Activated T-helper 2 cell treated with anti-CD3 and anti-CD28 coated beads, Interferon-gamma antibody, Interleukin-2, Interleukin-4, amounts not matched to agents 10 μg/mL and 5 μg/mL and 100 μg/mL, durations not matched to agents 14 hours and 24 hours and 36 hours (primary cell): ENCODE measurements around the gene RABGGTB. TPM values are rescaled to one million over a fixed set of nuclear protein-coding genes. Genes with fewer than 3 reads are reported as not detected.
"Not testable (repeated sequence)": the region's sequence is repeated elsewhere in the genome, so short reads cannot be mapped to it uniquely, and the experiment has no call there.

ENCODE experiments used
- DNase-seq: peaks from one replicate; pipeline ENCODE4 v3.0.0; 2021; ENCODE audit warnings: low spot score
- H3K27ac Mint-ChIP-seq: one replicate; pipeline ENCODE4 v1.8.0; 2021; ENCODE audit warnings: mixed read lengths
- H3K27me3 Mint-ChIP-seq: one replicate; pipeline ENCODE4 v1.8.0; 2021; ENCODE audit warnings: low read depth, mixed read lengths
- H3K36me3 Mint-ChIP-seq: one replicate; pipeline ENCODE4 v1.8.0; 2021; ENCODE audit warnings: low read depth, mixed read lengths
- H3K4me1 Mint-ChIP-seq: one replicate; pipeline ENCODE4 v1.8.0; 2021; ENCODE audit warnings: low read depth, mixed read lengths
- H3K4me3 Mint-ChIP-seq: one replicate; pipeline ENCODE4 v1.8.0; 2021; ENCODE audit warnings: low read depth, mild to moderate bottlenecking, moderate library complexity, mixed read lengths
- H3K9me3 Mint-ChIP-seq: one replicate; pipeline ENCODE4 v1.8.0; 2021; ENCODE audit warnings: mixed read lengths
- intact Hi-C: fragments of 100-400 bp; cut with micrococcal nuclease; formaldehyde crosslinking; loops from one replicate; pipeline ENCODE4 v1.15.1; 2023
- total RNA-seq: library from RNA; stranded (reverse); gene quantifications from 2 replicates; pipeline ENCODE4 v1.2.3, GENCODE V29; 2022

Gene RABGGTB
- total RNA-seq = 219 and 230 TPM in 2 replicates

DNA sequence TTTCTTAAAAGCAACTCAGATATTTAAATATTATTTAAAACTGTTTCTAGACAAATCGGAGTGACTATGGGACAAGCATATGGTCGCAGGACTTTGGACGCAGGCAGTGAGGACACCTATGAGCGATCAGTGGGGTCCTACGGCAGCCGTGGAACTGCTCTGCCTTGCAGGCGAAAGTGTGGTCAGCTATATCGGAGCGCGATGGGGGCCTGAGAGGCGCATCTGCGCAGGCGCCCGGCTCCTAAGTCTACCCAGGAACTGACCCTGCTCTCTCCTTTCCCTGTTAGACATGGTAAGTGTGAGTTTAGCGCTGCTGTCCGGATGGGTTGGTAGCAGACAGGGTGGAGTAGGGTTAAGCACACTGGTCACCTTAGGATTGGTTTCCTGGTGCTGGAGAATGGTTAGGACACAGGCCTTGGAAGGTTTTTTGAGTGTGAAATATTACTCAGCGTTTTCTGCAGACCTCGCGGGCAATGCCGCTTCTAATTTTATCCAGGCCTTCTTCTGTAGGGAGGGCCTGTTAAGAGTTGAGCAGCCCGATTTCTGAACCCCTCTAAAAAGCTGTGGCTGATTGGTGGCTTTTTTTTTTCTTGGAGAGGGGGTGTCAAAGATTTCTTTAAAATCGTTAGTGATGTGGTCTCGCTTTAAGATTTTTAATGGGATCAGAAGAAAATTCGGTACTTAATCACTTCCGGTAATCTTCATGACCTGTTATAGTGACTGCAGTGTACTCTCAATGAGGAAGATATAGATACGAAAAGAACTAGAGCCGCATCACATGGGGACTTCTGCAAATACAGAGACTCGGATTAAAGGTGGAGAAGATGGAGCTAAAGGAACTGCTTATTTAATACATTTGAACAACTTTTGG lies at the start of gene RABGGTB:
Gene RABGGTB (plus strand): TSS at position 274 of the 871 bp plus-strand sequence. CDS start 16 bp downstream, at position 290.
- peak; percentile 93 for DNase-seq
- H3K27ac Mint-ChIP-seq = peak within 1 kb of the TSS; percentile 97
- intact Hi-C loops = loop anchor here (1.0 to 5.0 kb wide), 5 partner anchors 10 to 1897 kb away; partner anchors contain the start of genes ACADM, CRYZ, MSH4 and TYW3
- H3K9me3 Mint-ChIP-seq = no peaks in the 10 kb centered on the region
- peaks cover 52% of the 10 kb centered on the region for H3K36me3 Mint-ChIP-seq
- H3K27me3 Mint-ChIP-seq = peaks cover 4% of the 10 kb centered on the region
- H3K4me1 Mint-ChIP-seq = peaks cover 37% of the 10 kb centered on the region
- H3K4me3 Mint-ChIP-seq = peak within 1 kb of the TSS; percentile 100

DNA sequence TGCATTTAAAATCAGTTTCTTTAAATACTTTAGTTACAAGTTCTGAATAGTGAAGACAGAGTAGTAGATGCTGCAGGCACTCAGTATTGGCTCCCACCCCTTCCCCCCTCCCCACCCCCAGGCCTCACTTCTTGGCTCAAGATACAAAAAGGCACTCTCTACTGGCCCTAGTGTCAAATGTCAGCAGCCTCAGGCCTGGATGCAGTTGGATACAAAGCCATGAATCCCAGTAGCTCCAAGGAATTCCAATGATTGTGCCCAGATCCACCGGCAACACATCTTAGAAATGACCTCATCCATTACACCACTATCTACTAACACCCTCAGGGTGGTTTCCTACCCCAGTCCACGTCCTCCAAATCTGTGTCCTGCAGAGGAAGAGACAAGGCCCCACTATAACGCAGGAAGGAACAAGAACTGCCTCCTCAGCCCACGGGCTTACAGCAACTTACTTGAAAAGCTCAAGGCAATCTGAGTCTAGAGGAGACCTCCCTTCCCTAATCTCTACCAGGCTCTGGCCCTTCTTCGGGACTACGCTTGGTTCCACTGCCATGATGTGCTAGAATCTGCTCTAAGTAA lies 43.9 kb upstream of the RABGGTB start:
- no peaks in the 10 kb centered on the region for H3K27me3 Mint-ChIP-seq
- DNase-seq = no peak
- no peak overlapping the region for H3K27ac Mint-ChIP-seq
- H3K36me3 Mint-ChIP-seq = peaks cover 34% of the 10 kb centered on the region
- intact Hi-C loops = no loop called here
- H3K4me1 Mint-ChIP-seq = peaks cover 3% of the 10 kb centered on the region
- H3K4me3 Mint-ChIP-seq = no peak overlapping the region
- no peaks in the 10 kb centered on the region for H3K9me3 Mint-ChIP-seq

DNA sequence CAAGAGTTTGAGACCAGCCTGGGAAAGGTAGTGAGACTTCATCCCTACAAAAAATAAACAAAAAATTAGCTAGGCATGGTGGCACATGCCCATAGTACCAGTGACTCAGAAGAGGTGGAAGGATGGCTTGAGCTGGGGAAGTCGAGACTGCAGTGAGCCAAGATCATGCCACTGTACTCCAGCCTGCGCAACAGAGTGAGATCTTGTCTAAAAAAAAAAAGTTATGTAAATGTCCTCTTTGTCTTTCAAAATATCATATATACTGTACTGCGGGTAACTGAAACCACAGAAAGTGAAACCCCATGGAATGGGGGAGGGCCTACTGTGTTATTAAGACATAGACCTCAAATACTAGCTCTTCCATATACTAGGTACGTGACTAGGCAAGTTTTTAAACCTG lies 40.8 kb upstream of the RABGGTB start:
- H3K36me3 Mint-ChIP-seq = peaks cover 28% of the 10 kb centered on the region
- DNase-seq = no peak
- H3K27me3 Mint-ChIP-seq = no peaks in the 10 kb centered on the region
- H3K27ac Mint-ChIP-seq = no peak overlapping the region
- peaks cover 3% of the 10 kb centered on the region for H3K4me1 Mint-ChIP-seq
- intact Hi-C loops = no loop called here
- no peak overlapping the region for H3K4me3 Mint-ChIP-seq
- no peaks in the 10 kb centered on the region for H3K9me3 Mint-ChIP-seq

DNA sequence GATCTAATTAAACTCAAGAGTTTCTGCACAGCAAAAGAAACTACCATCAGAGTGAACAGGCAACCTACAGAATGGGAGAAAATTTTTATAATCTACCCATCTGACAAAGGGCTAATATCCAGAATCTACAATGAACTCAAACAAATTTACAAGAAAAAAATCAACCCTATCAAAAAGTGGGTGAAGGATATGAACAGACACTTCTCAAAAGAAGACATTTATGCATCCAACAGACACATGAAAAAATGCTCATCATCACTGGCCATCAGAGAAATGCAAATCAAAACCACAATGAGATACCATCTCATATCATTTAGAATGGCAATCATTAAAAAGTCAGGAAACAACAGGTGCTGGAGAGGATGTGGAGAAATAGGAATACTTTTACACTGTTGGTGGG lies 28.8 kb upstream of the RABGGTB start:
- H3K36me3 Mint-ChIP-seq = peaks cover 78% of the 10 kb centered on the region
- H3K27ac Mint-ChIP-seq, H3K27me3 Mint-ChIP-seq, H3K4me1 Mint-ChIP-seq, DNase-seq, H3K4me3 Mint-ChIP-seq, intact Hi-C loops: not testable (repeated sequence)
- peaks cover 24% of the 10 kb centered on the region for H3K9me3 Mint-ChIP-seq

DNA sequence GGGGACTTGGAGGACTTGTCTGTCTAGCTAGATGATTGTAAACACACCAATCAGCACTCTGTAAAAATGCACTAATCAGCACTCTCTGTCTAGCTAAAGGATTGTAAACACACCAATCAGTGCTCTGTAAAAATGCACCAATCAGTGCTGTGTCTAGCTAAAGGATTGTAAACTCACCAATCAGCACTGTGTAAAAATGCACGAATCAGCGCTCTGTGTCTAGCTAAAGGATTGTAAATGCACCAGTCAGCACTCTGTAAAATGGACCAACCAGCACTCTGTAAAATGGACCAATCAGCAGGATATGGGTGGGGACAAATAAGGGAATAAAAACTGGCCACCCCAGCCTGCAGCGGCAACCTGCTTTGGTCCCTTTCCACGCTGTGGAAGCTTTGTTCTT lies 27.5 kb upstream of the RABGGTB start:
- peaks cover 66% of the 10 kb centered on the region for H3K36me3 Mint-ChIP-seq

DNA sequence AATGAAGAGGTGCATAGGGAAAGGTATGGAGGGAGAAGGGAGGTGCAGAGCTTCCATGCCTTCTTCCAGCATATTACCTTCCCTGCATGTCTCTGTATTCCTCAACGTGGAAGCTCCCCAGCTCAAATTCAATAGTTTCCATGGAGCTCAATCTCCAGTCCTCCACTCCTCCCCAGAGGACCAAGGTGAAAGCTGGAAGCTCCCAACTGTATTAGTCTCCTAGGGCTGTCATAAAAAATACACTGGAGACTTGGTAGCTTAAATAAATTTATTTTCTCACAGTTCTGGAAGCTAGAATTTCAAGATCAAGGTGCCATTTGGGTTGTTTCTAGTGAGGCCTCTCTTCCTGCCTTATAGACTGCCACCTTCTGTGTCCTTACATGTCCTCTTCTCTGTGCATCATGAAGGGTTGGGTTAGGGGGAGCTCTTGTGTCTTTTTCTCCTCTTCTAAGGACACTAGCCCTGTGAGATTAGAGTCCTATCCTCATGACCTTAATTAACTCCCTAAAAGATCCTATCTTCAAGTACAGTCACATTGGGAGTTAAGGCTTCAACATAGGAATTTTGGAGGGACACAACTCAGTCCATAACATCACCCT lies 21.9 kb upstream of the RABGGTB start:
- no peak overlapping the region for H3K27ac Mint-ChIP-seq
- intact Hi-C loops = no loop called here
- H3K4me1 Mint-ChIP-seq = no peaks in the 10 kb centered on the region
- no peak overlapping the region for H3K4me3 Mint-ChIP-seq
- H3K9me3 Mint-ChIP-seq = no peaks in the 10 kb centered on the region
- H3K36me3 Mint-ChIP-seq = peaks cover 13% of the 10 kb centered on the region
- DNase-seq = no peak
- H3K27me3 Mint-ChIP-seq = no peaks in the 10 kb centered on the region

More for the DNA sequence above, 27.5 kb upstream of the RABGGTB start:
- H3K27me3 Mint-ChIP-seq, intact Hi-C loops, H3K4me1 Mint-ChIP-seq, H3K4me3 Mint-ChIP-seq, DNase-seq, H3K27ac Mint-ChIP-seq: not testable (repeated sequence)
- H3K9me3 Mint-ChIP-seq = peaks cover 24% of the 10 kb centered on the region

DNA sequence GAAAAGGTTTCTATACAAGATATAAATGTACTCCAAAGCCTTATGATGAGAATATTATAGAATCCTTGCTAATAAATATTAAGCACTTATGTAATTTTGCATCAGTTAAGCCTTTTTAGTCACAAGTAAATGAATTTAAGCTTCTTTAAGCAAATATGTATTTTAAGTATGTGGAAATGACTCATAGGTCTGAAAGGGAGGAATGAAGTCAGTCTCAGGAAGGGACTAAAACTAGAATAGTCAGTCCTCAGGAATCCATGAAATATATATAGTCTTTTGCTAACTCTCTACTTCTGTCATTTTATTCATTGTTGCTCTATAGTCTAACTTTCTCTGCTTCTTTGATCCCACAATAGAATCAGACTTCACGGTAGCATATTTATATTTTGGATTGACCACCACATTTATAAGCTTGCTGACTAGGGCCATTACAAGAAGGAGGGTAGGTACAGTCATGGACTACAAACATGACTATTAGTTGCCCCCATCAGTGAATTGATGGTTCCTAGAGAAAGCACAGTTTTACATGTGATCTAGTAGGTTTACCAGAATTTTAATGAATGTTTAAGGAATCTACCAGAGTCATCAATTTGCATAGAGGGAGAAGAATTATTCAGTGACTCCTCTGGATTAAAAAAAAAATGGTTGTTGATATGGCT lies 20.2 kb upstream of the RABGGTB start:
- no peak for DNase-seq
- Mint-ChIP-seq H3K4me1 (no peaks in the 10 kb centered on the region), H3K27ac (no peak overlapping the region)

DNA sequence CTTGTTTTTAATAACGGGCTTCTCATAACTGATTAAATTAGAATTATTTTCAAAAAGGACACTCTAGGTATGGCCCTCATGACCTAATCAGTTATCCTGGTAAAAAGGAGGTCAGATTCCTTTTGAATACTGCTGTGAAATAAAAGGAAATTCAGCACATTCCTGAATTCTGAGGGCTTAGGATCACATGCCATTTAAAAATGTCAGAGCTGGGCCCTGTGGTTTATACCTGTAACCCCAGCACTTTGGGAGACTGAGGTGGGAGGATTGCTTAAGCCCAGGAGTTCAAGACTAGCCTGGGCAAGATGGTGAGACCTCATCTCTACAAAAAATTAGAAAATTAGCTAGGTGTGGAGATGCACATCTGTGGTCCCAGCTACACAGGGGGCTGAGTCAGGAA lies 18.0 kb upstream of the RABGGTB start:
- no peak overlapping the region for H3K4me3 Mint-ChIP-seq
- H3K36me3 Mint-ChIP-seq = no peaks in the 10 kb centered on the region
- no peak overlapping the region for H3K27ac Mint-ChIP-seq
- intact Hi-C loops = no loop called here
- no peaks in the 10 kb centered on the region for H3K9me3 Mint-ChIP-seq
- no peaks in the 10 kb centered on the region for H3K4me1 Mint-ChIP-seq
- no peak for DNase-seq
- no peaks in the 10 kb centered on the region for H3K27me3 Mint-ChIP-seq

More for the DNA sequence above, 20.2 kb upstream of the RABGGTB start:
- no peaks in the 10 kb centered on the region for H3K27me3 Mint-ChIP-seq
- H3K4me3 Mint-ChIP-seq = no peak overlapping the region
- intact Hi-C loops = no loop called here
- H3K9me3 Mint-ChIP-seq = no peaks in the 10 kb centered on the region
- peaks cover 7% of the 10 kb centered on the region for H3K36me3 Mint-ChIP-seq

DNA sequence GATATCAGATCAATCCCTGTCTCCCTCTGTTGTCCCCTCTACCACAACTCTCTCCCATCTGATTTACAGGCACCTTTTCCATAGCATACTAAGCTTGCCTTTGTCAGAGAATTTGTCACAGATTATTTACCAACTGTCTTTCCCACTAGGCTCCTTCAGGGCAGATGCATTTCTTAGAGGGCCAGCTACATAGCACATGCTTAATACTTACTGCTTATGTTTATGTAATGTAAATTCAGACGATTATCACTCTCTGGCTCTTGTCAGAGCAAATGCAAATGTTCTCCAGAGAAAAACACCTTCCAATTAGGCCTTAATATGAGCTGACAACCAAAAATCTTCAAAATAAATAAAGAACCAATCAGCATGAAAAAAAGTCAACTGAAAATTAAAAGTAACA lies 15.3 kb upstream of the RABGGTB start:
- no peak overlapping the region for H3K27ac Mint-ChIP-seq
- H3K9me3 Mint-ChIP-seq = no peaks in the 10 kb centered on the region
- H3K36me3 Mint-ChIP-seq = no peaks in the 10 kb centered on the region
- intact Hi-C loops = no loop called here
- H3K27me3 Mint-ChIP-seq = no peaks in the 10 kb centered on the region
- no peaks in the 10 kb centered on the region for H3K4me1 Mint-ChIP-seq
- H3K4me3 Mint-ChIP-seq = no peak overlapping the region
- DNase-seq = no peak

DNA sequence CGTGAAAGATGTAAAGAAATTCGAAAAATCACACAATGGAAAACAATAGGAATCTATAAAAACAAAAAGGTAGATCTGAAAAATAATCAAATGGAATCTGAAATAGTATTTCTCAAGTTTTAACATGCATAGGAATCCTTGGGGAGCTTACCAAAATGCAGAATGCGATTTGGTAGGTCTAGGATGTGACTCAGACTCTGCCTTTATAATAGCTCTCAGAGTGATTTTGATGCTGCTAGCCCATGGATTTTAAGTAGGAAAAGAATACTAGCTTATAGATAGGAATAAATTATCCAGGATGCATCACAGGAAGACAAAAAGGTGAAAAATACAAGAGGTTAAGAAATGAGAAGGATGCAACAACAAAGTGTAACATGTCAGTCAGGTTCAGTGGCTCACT lies 14.1 kb upstream of the RABGGTB start:
- no peak overlapping the region for H3K4me3 Mint-ChIP-seq
- DNase-seq = no peak
- intact Hi-C loops = no loop called here
- H3K36me3 Mint-ChIP-seq = no peaks in the 10 kb centered on the region
- no peaks in the 10 kb centered on the region for H3K9me3 Mint-ChIP-seq
- H3K4me1 Mint-ChIP-seq = no peaks in the 10 kb centered on the region
- H3K27me3 Mint-ChIP-seq = no peaks in the 10 kb centered on the region
- H3K27ac Mint-ChIP-seq = no peak overlapping the region

DNA sequence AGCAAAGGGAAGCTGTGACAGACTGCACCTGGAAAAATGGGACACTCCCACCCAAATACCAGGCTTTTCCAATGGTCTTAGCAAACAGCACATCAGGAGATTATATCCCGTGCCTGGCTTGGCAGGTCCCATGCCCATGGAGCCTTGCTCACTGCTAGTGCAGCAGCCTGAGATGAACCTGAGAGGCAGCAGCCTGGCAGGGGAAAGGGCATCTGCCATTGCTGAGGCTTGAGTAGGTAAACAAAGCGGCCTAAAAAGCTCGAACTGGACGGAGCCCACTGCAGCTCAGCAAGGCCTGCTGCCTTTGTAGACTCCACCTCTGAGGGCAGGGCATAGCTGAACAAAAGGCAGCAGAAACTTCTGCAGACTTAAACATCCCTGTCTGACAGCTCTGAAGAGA lies 8.2 kb upstream of the RABGGTB start:
- H3K4me3 Mint-ChIP-seq, H3K36me3 Mint-ChIP-seq, H3K4me1 Mint-ChIP-seq, DNase-seq, H3K27ac Mint-ChIP-seq, H3K9me3 Mint-ChIP-seq, intact Hi-C loops: not testable (repeated sequence)
- H3K27me3 Mint-ChIP-seq = peaks cover 21% of the 10 kb centered on the region

DNA sequence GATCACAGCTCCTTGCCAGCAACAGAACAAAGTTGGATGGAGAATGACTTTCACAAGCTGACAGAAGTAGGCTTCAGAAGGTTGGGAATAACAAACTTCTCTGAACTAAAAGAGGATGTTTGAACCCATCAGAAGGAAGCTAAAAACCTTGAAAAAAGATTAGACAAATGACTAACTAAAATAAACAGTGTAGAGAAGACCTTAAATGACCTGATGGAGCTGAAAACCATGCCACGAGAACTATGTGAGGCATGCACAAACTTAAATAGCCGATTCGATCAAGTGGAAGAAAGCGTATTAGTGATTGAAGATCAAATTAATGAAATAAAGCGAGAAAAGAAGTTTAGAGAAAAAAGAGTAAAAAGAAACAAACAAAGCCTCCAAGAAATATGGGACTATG lies 7.4 kb upstream of the RABGGTB start:
- H3K9me3 Mint-ChIP-seq, H3K36me3 Mint-ChIP-seq, H3K27ac Mint-ChIP-seq, H3K4me1 Mint-ChIP-seq, H3K4me3 Mint-ChIP-seq, intact Hi-C loops, DNase-seq: not testable (repeated sequence)
- H3K27me3 Mint-ChIP-seq = peaks cover 21% of the 10 kb centered on the region
